Endometrium (tissue), 2 donors: ENCODE results near the gene PTPRF.

Source experiments
- FAIRE-seq: peaks from 2 replicates; lab custom pipeline; 2012; peaks lifted over from hg19 to GRCh38; lab: Jason Lieb, UNC
- donor health status: control.
- donor health status: control.

Gene PTPRF

DNA sequence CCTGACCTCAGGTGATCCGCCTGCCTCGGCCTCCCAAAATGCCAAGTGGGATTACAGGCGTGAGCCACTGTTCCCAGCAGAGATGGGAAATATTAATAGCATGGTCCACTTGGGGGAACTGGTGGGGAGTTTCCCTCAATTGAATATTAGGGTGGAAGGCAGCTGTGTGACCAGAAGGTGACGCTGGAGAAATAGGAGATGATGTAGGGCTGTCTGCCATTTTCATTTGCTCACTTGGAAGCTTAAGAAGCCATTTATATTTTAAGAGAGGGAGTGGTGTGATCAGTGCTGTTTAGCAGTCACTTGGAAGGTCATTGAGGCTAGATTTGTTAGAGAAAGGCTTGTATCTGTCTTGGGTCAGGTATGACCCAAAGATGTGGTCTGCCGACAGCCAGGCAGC lies 139.2 kb downstream of the PTPRF start:
- no peak for FAIRE-seq

DNA sequence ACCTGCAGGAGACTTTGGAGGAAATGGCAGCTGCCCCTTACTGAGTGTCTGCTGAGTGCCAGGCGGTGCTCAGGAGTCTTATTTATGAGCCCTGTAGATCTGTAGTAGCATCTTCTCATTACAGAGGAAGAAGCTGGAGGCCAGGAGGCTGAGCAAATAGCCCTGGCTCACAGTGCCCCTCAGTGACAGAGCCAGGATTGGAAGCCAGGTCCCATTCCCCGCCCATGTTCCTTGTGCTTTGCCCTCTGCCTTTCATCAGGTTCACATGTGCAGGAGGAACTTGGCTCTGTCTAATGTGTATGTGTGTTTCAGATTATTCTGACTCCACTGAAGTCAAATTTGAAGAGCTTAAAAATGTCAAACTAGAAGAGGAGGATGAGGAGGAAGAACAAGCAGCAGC lies 140.5 kb downstream of the PTPRF start:
- no peak for FAIRE-seq

GRCh38 chr1:43671626-43672330 lies 141.1 kb downstream of the PTPRF start:
- no peak for FAIRE-seq

DNA sequence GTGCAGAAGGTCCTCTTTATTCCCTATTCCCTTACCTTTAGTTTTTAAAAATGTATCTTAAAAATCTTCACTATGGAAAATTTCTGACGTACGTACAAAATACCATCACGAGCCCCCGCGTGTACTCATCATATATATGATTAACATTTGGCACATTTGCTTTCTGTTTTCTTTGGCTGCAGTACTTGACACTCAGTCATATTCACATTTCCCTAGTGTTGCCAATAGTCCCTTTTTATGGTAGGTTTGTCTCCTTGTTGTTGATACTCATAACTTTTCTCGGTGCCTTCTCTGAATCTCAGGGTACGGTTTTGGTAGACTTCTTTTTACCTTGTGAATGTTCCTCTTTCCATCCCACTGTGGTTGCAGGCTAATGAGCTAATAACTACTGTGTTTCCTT lies 142.6 kb downstream of the PTPRF start:
- FAIRE-seq, result no peak
